Tibial nerve (tissue), 3 donors: ENCODE results near the gene CXCL11.

Source experiments
- POLR2A ChIP-seq, 2 donors: fragments of 450-650 bp; IDR thresholded peaks; one replicate each; pipeline ENCODE4 v1.6.1; 2017; ENCODE audit warnings: antibody characterized with exemption in 2 of 2, mild to moderate bottlenecking in 2 of 2, moderate library complexity in 2 of 2
- TF ChIP-seq, protein P1 (sequence below), 5 experiments: fragments of 200-600 bp in 3 of 5; fragments of 450-650 bp in 2 of 5; sonication (generic) in 3 of 5; IDR thresholded peaks; one replicate each; pipeline ENCODE4 v1.5.1; 2016 to 2019; ENCODE audit warnings: antibody characterized with exemption in 5 of 5, mild to moderate bottlenecking in 3 of 5, moderate library complexity in 2 of 5

DNA sequence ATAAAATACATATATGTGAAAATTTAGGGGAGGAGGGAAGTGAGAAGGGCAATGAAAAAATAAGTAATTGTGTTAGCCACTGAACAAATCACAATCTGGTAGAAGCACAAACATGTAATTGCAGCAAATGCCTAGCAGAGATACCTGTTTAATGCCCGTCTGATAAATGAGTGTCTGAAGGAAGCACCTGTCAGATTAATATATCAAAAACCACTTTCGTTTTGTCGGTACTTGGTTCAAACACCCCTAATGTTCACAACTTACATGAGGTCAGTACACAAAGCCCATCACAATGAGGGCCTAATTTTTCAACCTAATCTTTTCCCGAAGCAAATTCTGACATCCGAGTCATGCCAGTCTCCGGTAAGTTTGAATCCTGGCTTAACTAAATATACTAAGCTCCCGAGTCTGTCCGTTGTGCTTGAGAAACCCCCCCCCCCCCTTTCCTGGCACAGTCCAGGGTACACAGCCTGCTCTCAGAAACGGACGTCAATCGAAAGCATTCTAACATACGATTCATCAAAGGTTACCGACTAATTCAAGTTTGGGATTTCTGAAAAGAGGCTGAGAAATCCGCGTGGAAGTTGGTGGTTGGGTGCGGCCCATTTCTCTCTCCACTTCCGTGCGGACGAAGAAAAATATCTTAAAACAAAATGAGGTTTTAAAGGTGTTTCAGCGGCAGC is 45.9 kb downstream of the CXCL11 start:
- TF ChIP-seq, protein P1, sequence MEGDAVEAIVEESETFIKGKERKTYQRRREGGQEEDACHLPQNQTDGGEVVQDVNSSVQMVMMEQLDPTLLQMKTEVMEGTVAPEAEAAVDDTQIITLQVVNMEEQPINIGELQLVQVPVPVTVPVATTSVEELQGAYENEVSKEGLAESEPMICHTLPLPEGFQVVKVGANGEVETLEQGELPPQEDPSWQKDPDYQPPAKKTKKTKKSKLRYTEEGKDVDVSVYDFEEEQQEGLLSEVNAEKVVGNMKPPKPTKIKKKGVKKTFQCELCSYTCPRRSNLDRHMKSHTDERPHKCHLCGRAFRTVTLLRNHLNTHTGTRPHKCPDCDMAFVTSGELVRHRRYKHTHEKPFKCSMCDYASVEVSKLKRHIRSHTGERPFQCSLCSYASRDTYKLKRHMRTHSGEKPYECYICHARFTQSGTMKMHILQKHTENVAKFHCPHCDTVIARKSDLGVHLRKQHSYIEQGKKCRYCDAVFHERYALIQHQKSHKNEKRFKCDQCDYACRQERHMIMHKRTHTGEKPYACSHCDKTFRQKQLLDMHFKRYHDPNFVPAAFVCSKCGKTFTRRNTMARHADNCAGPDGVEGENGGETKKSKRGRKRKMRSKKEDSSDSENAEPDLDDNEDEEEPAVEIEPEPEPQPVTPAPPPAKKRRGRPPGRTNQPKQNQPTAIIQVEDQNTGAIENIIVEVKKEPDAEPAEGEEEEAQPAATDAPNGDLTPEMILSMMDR (IDR thresholded peaks at IDR 0.05): no peak
- no peak for TF ChIP-seq POLR2A (IDR thresholded peaks at IDR 0.05)
